Astrocyte (in vitro differentiated cells and primary cell): ENCODE measurements around the gene STARD13.

Experiments used
- EZH2 ChIP-seq: IDR thresholded peaks from 2 replicates; pipeline ENCODE4 v1.6.1; 2012; ENCODE audit warnings: mild to moderate bottlenecking, low read length, inconsistent platforms; ENCODE audit not compliant: insufficient read depth
- TF ChIP-seq, protein P1 (sequence below): IDR thresholded peaks from 2 replicates; pipeline ENCODE4 v1.5.1; 2011; ENCODE audit warnings: low read depth, mild to moderate bottlenecking, inconsistent platforms, low read length, moderate library complexity; ENCODE audit not compliant: insufficient read depth

DNA sequence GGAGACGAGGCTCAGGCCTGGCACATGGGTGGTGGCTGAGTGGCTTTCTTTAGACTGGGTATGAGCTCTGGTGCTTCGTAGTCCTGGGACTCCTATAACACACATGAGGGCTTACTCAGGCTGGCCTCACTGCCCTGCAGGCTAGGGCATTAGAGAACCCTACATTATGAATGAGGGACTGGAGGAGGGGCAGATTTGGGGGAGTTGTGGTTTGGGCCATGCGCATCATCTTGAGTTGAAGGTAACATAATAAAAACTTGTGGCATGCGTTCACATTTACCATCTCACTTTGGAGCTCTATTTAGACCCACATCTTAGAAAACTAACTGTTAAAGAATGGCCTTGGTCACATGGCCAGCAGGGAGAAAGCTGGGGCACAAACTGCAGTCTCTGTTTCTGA lies 54.2 kb downstream of the STARD13 start:
- TF ChIP-seq, protein P1, sequence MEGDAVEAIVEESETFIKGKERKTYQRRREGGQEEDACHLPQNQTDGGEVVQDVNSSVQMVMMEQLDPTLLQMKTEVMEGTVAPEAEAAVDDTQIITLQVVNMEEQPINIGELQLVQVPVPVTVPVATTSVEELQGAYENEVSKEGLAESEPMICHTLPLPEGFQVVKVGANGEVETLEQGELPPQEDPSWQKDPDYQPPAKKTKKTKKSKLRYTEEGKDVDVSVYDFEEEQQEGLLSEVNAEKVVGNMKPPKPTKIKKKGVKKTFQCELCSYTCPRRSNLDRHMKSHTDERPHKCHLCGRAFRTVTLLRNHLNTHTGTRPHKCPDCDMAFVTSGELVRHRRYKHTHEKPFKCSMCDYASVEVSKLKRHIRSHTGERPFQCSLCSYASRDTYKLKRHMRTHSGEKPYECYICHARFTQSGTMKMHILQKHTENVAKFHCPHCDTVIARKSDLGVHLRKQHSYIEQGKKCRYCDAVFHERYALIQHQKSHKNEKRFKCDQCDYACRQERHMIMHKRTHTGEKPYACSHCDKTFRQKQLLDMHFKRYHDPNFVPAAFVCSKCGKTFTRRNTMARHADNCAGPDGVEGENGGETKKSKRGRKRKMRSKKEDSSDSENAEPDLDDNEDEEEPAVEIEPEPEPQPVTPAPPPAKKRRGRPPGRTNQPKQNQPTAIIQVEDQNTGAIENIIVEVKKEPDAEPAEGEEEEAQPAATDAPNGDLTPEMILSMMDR = no peak
- TF ChIP-seq EZH2 = no peak
